ENCODE data around the gene TTC8. TPM values are rescaled to one million over a fixed set of nuclear protein-coding genes. Genes with fewer than 3 reads are reported as not detected.

The TTC8 gene
- total RNA-seq, 1 experiment from 2014 or later, result 23.9 TPM

DNA sequence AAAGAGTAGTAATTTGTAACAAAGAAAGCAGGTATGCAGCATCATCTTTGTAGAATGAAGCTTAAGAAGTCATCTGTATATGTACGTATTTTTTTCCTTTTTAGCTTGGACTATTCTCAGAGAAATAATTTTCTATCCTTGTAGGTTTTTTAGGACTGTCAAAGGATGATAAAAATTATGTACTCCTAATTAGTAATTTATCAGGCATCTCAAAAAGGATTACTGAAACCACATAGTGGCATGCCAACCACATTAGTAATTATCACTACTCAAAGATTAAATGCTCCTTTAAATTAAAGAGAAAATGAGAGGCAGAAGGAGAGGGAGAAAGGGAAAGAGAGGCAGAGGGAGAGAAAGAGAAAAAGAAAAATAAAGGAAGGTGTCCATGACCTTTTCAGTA is 17.3 kb downstream of the TTC8 start:
- Mint-ChIP-seq H3K27me3 (ENCODE audit: insufficient read depth, unreplicated experiment) (no peaks in the 10 kb centered on the region), H3K9me3 (ENCODE audit: unreplicated experiment) (no peaks in the 10 kb centered on the region), H3K36me3 (ENCODE audit: insufficient read depth, unreplicated experiment) (peaks cover 24% of the 10 kb centered on the region), H3K4me3 (ENCODE audit: unreplicated experiment) (no peak overlapping the region), H3K4me1 (ENCODE audit: insufficient read depth, unreplicated experiment) (peaks cover 19% of the 10 kb centered on the region), H3K27ac (ENCODE audit: low read depth, unreplicated experiment) (peak overlapping the region; percentile 2)
- ChIA-PET POLR2A (interaction anchor here (1.4 kb wide), 1 partner anchor 18 kb away, joined by 4 read pairs; the partner anchor contains the start of gene TTC8), CTCF (interaction anchor here (0.7 to 2.1 kb wide), 3 partner anchors 49 to 174 kb away, joined by 3 to 9 read pairs (median 3); partner anchors contain the start of gene EML5)
- TF ChIP-seq CTCF (IDR thresholded peaks at IDR 0.05; ENCODE audit: unreplicated experiment), result no peak
- BruUV-seq (replicated peaks), result no TSS peak
- DNase-seq (ENCODE audit: unreplicated experiment), result no peak
- intact Hi-C loops (cut with micrococcal nuclease), result no loop called here

DNA sequence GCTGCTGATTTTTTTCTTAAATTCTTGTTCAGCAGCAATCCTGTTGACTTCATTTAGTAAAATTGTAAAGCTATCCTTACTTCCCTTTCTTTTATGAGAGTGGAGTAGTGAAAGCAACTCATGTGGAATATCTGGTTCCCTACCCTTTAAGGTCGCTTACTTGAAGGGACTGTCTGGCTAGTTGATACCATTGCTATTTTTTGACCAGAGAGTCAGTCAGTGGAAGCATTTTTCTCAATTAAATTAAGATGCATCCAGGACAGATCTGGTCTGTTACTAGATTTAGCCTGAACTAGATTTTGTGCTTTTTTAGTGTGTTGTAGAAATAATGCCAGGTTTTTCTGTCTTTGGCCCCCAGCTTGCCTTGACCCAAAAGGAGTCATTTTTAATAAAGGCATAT is 18.0 kb downstream of the TTC8 start:
- TF ChIP-seq CTCF (IDR thresholded peaks at IDR 0.05; ENCODE audit: unreplicated experiment), result no peak
- Mint-ChIP-seq H3K4me3 (ENCODE audit: unreplicated experiment) (no peak overlapping the region), H3K9me3 (ENCODE audit: unreplicated experiment) (no peaks in the 10 kb centered on the region), H3K4me1 (ENCODE audit: insufficient read depth, unreplicated experiment) (peaks cover 19% of the 10 kb centered on the region), H3K27me3 (ENCODE audit: insufficient read depth, unreplicated experiment) (no peaks in the 10 kb centered on the region), H3K27ac (ENCODE audit: low read depth, unreplicated experiment) (no peak overlapping the region), H3K36me3 (ENCODE audit: insufficient read depth, unreplicated experiment) (peaks cover 24% of the 10 kb centered on the region)
- no TSS peak for BruUV-seq (replicated peaks)
- intact Hi-C loops (cut with micrococcal nuclease), result no loop called here
- CTCF ChIA-PET, result interaction anchor here (1.2 to 1.5 kb wide), 2 partner anchors 50 to 175 kb away, joined by 3 to 7 read pairs; partner anchors contain the start of gene EML5
- POLR2A ChIA-PET, result interaction anchor here (1.4 kb wide), 1 partner anchor 18 kb away, joined by 4 read pairs; the partner anchor contains the start of gene TTC8
- no peak for DNase-seq (ENCODE audit: unreplicated experiment)

- POLR2A ChIA-PET, result interaction anchor here (0.6 kb wide), 1 partner anchor 41 kb away, joined by 4 read pairs; no protein-coding TSS in a partner anchor
- BruUV-seq (replicated peaks), result no TSS peak
- intact Hi-C loops (cut with micrococcal nuclease), result no loop called here
- Mint-ChIP-seq H3K9me3 (ENCODE audit: unreplicated experiment) (no peaks in the 10 kb centered on the region), H3K4me1 (ENCODE audit: insufficient read depth, unreplicated experiment) (peaks cover 10% of the 10 kb centered on the region), H3K27ac (ENCODE audit: low read depth, unreplicated experiment) (no peak overlapping the region), H3K4me3 (ENCODE audit: unreplicated experiment) (no peak overlapping the region), H3K36me3 (ENCODE audit: insufficient read depth, unreplicated experiment) (peaks cover 24% of the 10 kb centered on the region), H3K27me3 (ENCODE audit: insufficient read depth, unreplicated experiment) (no peaks in the 10 kb centered on the region)
- CTCF ChIA-PET, result interaction anchor here (1.3 kb wide), 1 partner anchor 177 kb away, joined by 3 read pairs; no protein-coding TSS in a partner anchor
- no peak for DNase-seq (ENCODE audit: unreplicated experiment)
- TF ChIP-seq CTCF (IDR thresholded peaks at IDR 0.05; ENCODE audit: unreplicated experiment), result no peak
Observed at GRCh38 chr14:88844980-88845491, 20.6 kb downstream of the TTC8 start.

DNA sequence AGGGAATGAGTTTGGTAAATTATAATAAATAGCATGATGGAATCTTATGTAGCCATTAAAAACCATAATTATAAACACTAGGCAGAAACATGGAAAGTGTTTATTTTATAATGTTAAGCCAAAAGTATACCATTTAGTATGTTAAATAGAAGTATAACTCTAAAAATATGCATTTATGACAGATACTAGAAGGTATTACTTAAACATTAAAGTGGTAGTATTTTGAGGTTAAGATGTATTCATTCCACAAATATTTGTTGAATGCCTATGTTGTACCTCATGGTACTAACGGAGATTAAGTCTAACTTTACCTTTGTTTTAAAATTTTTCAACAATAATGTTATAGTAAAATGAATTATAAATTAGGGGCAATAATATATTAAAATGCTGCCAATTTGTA is 24.1 kb downstream of the TTC8 start:
- DNase-seq (ENCODE audit: unreplicated experiment), result no peak
- TF ChIP-seq CTCF (IDR thresholded peaks at IDR 0.05; ENCODE audit: unreplicated experiment), result no peak
- BruUV-seq (replicated peaks), result no TSS peak
- no peaks in the 10 kb centered on the region for H3K27me3 Mint-ChIP-seq (ENCODE audit: insufficient read depth, unreplicated experiment)
- peaks cover 27% of the 10 kb centered on the region for H3K36me3 Mint-ChIP-seq (ENCODE audit: insufficient read depth, unreplicated experiment)
- POLR2A ChIA-PET, result interaction anchor here (0.6 kb wide), 1 partner anchor 13 kb away, joined by 3 read pairs; no protein-coding TSS in a partner anchor
- CTCF ChIA-PET, result no interaction called here
- H3K9me3 Mint-ChIP-seq (ENCODE audit: unreplicated experiment), result no peaks in the 10 kb centered on the region
- no peak overlapping the region for H3K4me3 Mint-ChIP-seq (ENCODE audit: unreplicated experiment)
- H3K4me1 Mint-ChIP-seq (ENCODE audit: insufficient read depth, unreplicated experiment), result no peaks in the 10 kb centered on the region
- intact Hi-C loops (cut with micrococcal nuclease), result no loop called here
- H3K27ac Mint-ChIP-seq (ENCODE audit: low read depth, unreplicated experiment), result no peak overlapping the region

Measured in MCF 10A (cell line).